NB4 (cell line): Measurements from ENCODE around the gene ANXA3.

Experiments used
- DNase-seq: peaks from one replicate; pipeline ENCODE4 v3.0.0; 2010; ENCODE audit warnings: low read depth
- H3K4me3 ChIP-seq: one replicate; pipeline ENCODE4 v1.5.1; 2011; ENCODE audit warnings: mild to moderate bottlenecking, low read depth, low read length, moderate library complexity
- MYC ChIP-seq: IDR thresholded peaks from 2 replicates; pipeline ENCODE4 v1.6.1; 2011; ENCODE audit warnings: low read depth, low read length
- POLR2A ChIP-seq: IDR thresholded peaks from 2 replicates; pipeline ENCODE4 v1.6.1; 2011; ENCODE audit warnings: mild to moderate bottlenecking; ENCODE audit not compliant: insufficient read length; ENCODE audit errors: extremely low read depth
- TF ChIP-seq, protein P1 (sequence below): IDR thresholded peaks from one replicate; pipeline ENCODE4 v1.5.1; 2012; ENCODE audit warnings: low read depth, low read length
- TF ChIP-seq, protein P2 (sequence below): IDR thresholded peaks from 2 replicates; pipeline ENCODE4 v1.6.1; 2011; ENCODE audit warnings: low read depth, low read length

Gene ANXA3

GRCh38 chr4:78532046-78532445 is 19.5 kb upstream of the ANXA3 start:
- H3K4me3 ChIP-seq = no peak overlapping the region
- DNase-seq = no peak
- TF ChIP-seq MYC = no peak
- TF ChIP-seq POLR2A = no peak
- TF ChIP-seq, protein P1, sequence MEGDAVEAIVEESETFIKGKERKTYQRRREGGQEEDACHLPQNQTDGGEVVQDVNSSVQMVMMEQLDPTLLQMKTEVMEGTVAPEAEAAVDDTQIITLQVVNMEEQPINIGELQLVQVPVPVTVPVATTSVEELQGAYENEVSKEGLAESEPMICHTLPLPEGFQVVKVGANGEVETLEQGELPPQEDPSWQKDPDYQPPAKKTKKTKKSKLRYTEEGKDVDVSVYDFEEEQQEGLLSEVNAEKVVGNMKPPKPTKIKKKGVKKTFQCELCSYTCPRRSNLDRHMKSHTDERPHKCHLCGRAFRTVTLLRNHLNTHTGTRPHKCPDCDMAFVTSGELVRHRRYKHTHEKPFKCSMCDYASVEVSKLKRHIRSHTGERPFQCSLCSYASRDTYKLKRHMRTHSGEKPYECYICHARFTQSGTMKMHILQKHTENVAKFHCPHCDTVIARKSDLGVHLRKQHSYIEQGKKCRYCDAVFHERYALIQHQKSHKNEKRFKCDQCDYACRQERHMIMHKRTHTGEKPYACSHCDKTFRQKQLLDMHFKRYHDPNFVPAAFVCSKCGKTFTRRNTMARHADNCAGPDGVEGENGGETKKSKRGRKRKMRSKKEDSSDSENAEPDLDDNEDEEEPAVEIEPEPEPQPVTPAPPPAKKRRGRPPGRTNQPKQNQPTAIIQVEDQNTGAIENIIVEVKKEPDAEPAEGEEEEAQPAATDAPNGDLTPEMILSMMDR = no peak
- TF ChIP-seq, protein P2, sequence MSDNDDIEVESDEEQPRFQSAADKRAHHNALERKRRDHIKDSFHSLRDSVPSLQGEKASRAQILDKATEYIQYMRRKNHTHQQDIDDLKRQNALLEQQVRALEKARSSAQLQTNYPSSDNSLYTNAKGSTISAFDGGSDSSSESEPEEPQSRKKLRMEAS = no peak

DNA sequence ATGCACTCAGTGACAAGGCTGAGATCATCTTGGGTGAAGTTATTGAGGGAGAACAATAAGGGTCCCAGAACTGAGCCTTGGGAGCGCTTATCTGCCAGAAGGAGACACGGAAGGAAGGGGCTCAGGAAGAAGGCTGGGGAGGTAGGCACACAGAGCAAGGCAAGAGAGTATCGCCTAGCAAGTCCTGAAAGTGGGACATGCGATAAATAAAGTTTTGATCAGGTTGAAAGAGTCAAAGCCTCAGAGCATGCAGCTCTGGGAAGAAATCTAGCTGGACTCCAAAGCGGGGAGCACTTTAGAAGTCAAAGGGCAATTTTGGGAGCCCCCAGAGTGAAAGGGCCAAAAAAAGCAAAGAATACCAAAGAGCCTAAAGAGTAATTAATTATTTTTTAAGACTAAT is 17.7 kb upstream of the ANXA3 start:
- no peak for TF ChIP-seq MYC
- TF ChIP-seq, protein P1 = no peak
- no peak for TF ChIP-seq POLR2A
- TF ChIP-seq, protein P2 = no peak
- H3K4me3 ChIP-seq = no peak overlapping the region
- DNase-seq = no peak

DNA sequence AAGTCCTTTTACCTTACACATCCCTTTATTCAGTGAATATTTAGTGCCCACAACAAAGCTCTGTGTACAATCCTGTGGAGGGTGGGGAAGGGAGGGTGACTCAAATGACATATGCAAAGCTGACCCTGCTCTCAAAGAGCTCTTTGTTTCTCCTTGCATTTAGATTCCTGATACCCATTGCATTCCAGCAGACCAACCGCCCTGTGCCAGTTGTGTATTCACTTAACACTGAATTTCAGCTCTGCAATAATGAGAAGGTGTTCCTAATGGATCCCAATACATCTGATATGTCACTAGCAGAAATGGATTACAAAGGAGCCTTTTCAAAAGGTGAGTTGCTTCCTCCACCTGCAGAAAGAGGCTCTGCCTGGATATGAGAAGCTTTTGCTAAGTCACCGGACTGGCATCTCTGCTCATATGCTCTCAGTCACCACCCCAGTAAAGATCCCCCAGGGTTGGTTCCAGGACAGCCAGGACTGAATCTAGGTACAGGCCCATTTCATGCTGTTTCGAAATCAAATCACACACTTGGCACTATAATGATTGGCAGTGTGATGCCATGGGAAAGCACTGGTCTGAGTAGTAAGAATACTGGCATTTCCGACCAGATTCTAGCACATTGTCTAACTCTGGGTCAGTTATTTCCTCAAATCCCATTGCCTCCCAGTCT is 17.1 kb upstream of the ANXA3 start:
- TF ChIP-seq MYC = no peak
- no peak for TF ChIP-seq POLR2A
- TF ChIP-seq, protein P2 = no peak
- TF ChIP-seq, protein P1 = no peak
- H3K4me3 ChIP-seq = no peak overlapping the region
- DNase-seq = no peak

- H3K4me3 ChIP-seq = no peak overlapping the region
- TF ChIP-seq POLR2A (no peak), MYC (no peak)
- TF ChIP-seq, protein P1 = no peak
- TF ChIP-seq, protein P2 = no peak
- DNase-seq = no peak
Measured at GRCh38 chr4:78542373-78542772, 9.2 kb upstream of the ANXA3 start.

GRCh38 chr4:78543424-78544125 is 8.0 kb upstream of the ANXA3 start:
- no peak for DNase-seq
- H3K4me3 ChIP-seq = no peak overlapping the region
- TF ChIP-seq, protein P2 = no peak
- no peak for TF ChIP-seq POLR2A
- TF ChIP-seq, protein P1 = no peak
- no peak for TF ChIP-seq MYC
